ENCODE data around the gene ZNF619.

The ZNF619 gene

GRCh38 chr3:40534283-40534682, 57.4 kb downstream of the ZNF619 start:
- TF ChIP-seq, protein P1, sequence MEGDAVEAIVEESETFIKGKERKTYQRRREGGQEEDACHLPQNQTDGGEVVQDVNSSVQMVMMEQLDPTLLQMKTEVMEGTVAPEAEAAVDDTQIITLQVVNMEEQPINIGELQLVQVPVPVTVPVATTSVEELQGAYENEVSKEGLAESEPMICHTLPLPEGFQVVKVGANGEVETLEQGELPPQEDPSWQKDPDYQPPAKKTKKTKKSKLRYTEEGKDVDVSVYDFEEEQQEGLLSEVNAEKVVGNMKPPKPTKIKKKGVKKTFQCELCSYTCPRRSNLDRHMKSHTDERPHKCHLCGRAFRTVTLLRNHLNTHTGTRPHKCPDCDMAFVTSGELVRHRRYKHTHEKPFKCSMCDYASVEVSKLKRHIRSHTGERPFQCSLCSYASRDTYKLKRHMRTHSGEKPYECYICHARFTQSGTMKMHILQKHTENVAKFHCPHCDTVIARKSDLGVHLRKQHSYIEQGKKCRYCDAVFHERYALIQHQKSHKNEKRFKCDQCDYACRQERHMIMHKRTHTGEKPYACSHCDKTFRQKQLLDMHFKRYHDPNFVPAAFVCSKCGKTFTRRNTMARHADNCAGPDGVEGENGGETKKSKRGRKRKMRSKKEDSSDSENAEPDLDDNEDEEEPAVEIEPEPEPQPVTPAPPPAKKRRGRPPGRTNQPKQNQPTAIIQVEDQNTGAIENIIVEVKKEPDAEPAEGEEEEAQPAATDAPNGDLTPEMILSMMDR (IDR thresholded peaks at IDR 0.05; ENCODE audit: control extremely low read depth, extremely low read depth, low read depth, missing control alignments) = no peak
- no peak for DNase-seq (ENCODE audit: extremely low spot score)
- ChIA-PET POLR2A (no interaction called here), CTCF (interaction anchor here (1.1 to 2.3 kb wide), 3 partner anchors 8 to 29 kb away, joined by 3 to 7 read pairs (median 6); partner anchors contain the start of gene ZNF620)

All from GM10248 (cell line).